Natural killer cell (primary cell): Measurements from ENCODE around the gene CDC14B. TPM values are rescaled to one million over a fixed set of nuclear protein-coding genes. Genes with fewer than 3 reads are reported as not detected.

Experiments
- ATAC-seq, 3 donors: fragments of 150-1000 bp in 2 of 3; fragments of 200-7000 bp in 1 of 3; cut with Tn5 transposase; 1 replicate in 1 of 3; 2 replicates in 2 of 3; pipeline ENCODE4 v1.10.0; 2021; ENCODE audit warnings: mild to moderate bottlenecking in 2 of 3, moderate library complexity in 2 of 3
- DNase-seq, 2 donors: peaks; one replicate each; pipeline versions ENCODE4 v3.0.0 to v3.0.0-alpha.2; 2013 to 2021; ENCODE audit warnings: mixed read lengths in 1 of 2
- H3K27ac ChIP-seq: one replicate; pipeline ENCODE4 v1.5.1; 2013; ENCODE audit warnings: mild to moderate bottlenecking, low read length
- H3K27me3 ChIP-seq: one replicate; pipeline ENCODE4 v1.6.1; 2013; ENCODE audit warnings: low read length; ENCODE audit not compliant: control insufficient read depth, insufficient read depth
- H3K36me3 ChIP-seq: one replicate; pipeline ENCODE4 v1.6.1; 2013; ENCODE audit warnings: low read length; ENCODE audit not compliant: control insufficient read depth, insufficient read depth
- H3K4me1 ChIP-seq: one replicate; pipeline ENCODE4 v1.6.1; 2013; ENCODE audit warnings: low read length; ENCODE audit not compliant: control insufficient read depth, insufficient read depth
- H3K4me3 ChIP-seq: one replicate; pipeline ENCODE4 v1.5.1; 2013; ENCODE audit warnings: low read length
- H3K9me3 ChIP-seq: one replicate; pipeline ENCODE4 v1.6.1; 2013; ENCODE audit warnings: low read length; ENCODE audit not compliant: control insufficient read depth, insufficient read depth
- H3K27ac Mint-ChIP-seq, 2 donors: one replicate each; pipeline ENCODE4 v1.8.0; 2022; ENCODE audit warnings: mild to moderate bottlenecking in 2 of 2, mixed read lengths in 2 of 2, moderate library complexity in 1 of 2
- H3K27me3 Mint-ChIP-seq, 2 donors: one replicate each; pipeline ENCODE4 v1.8.0; 2022; ENCODE audit warnings: low read depth in 2 of 2, mixed read lengths in 2 of 2
- H3K36me3 Mint-ChIP-seq: one replicate; pipeline ENCODE4 v1.8.0; 2022; ENCODE audit warnings: mixed read lengths
- H3K4me1 Mint-ChIP-seq, 2 donors: one replicate each; pipeline ENCODE4 v1.8.0; 2022; ENCODE audit warnings: mixed read lengths in 2 of 2
- H3K4me3 Mint-ChIP-seq: one replicate; pipeline ENCODE4 v1.8.0; 2022; ENCODE audit warnings: mild to moderate bottlenecking, moderate library complexity, mixed read lengths
- H3K9me3 Mint-ChIP-seq, 2 donors: one replicate each; pipeline ENCODE4 v1.8.0; 2022; ENCODE audit warnings: mixed read lengths in 2 of 2
- whole genome bisulfite sequencing: methylation state at CpG from one replicate; pipeline ENCODE4 v1.1.7; 2013; ENCODE audit warnings: missing lambda C conversion rate; ENCODE audit not compliant: insufficient coverage; 5-methylcytosine and 5-hydroxymethylcytosine counted together
- intact Hi-C: fragments of 100-400 bp; cut with micrococcal nuclease; formaldehyde crosslinking; loops from one replicate; pipeline ENCODE4 v1.14.2; 2022
- total RNA-seq, 4 donors: library from RNA; stranded (reverse); fragments of 120-200 nt in 1 of 4; gene quantifications; one replicate each; pipeline versions ENCODE4 v1.2.3 to v1.2.4, GENCODE V29; 2013 to 2022
- TF ChIP-seq, protein P1 (sequence below): fragments of 200-600 bp; IDR thresholded peaks from one replicate; pipeline ENCODE4 v1.8.0; 2022; ENCODE audit warnings: antibody characterized with exemption

CDC14B gene
- total RNA-seq, 3 donors from 2014 or later (not counting 1 experiment from before 2014, with no cell fraction given): 2.3 to 4.7 (median 3.9) TPM

DNA sequence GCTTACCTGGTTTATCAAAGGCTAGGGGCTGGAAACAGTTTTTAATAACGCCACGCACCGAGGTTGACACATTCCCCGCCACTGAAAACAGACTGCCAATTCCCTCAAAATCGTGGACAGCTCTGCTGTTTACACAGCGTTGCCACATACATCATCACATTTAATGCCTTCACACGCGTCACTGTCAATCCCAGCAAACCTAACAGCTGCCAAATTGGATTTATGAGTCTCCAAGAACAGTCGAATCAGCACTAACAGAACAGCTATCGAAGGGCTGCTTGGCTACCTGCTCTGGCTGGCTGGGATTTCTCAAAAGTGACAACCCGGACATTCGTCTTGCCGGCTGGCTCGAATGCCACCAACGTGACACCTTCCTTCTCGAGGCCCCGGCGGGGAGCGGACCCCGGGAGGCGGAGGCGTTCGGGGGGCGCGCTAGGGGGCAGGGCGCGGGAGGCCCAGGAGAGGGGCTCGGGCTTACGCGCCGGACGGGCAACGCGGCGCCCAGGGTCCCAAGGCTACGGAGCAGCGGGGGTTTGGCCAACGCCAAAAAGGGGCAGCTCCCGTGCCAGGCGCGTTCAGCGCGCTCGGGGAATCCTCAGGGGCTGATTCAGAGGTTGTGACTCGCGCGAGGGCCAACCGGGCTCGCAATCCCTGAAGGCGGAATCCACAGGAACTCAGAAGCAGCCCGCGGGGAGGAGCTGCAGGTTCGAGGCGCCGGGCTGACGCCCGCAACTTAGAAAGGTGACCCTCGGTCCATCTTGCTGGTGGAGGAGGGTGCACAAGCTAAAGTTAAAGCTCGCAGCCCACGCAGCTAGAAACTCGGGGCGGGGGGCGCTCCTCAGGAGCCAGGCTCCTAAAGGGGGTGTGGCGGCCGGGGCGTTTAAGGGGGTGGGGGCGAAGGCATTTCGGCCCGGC is 1.2 kb downstream of the CDC14B start:
- Histone ChIP-seq H3K4me1 (peaks cover 13% of the 10 kb centered on the region), H3K27ac (no peak overlapping the region), H3K4me3 (no peak overlapping the region), H3K27me3 (peaks cover 15% of the 10 kb centered on the region), H3K36me3 (no peaks in the 10 kb centered on the region), H3K9me3 (no peaks in the 10 kb centered on the region)
- TF ChIP-seq, protein P1, sequence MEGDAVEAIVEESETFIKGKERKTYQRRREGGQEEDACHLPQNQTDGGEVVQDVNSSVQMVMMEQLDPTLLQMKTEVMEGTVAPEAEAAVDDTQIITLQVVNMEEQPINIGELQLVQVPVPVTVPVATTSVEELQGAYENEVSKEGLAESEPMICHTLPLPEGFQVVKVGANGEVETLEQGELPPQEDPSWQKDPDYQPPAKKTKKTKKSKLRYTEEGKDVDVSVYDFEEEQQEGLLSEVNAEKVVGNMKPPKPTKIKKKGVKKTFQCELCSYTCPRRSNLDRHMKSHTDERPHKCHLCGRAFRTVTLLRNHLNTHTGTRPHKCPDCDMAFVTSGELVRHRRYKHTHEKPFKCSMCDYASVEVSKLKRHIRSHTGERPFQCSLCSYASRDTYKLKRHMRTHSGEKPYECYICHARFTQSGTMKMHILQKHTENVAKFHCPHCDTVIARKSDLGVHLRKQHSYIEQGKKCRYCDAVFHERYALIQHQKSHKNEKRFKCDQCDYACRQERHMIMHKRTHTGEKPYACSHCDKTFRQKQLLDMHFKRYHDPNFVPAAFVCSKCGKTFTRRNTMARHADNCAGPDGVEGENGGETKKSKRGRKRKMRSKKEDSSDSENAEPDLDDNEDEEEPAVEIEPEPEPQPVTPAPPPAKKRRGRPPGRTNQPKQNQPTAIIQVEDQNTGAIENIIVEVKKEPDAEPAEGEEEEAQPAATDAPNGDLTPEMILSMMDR: no peak
- Mint-ChIP-seq H3K36me3 (no peaks in the 10 kb centered on the region), H3K27me3 (peaks cover 45 to 60% of the 10 kb centered on the region in 2 donors), H3K27ac (no peak overlapping the region), H3K4me3 (peak overlapping the region; percentile 72), H3K9me3 (no peaks in the 10 kb centered on the region), H3K4me1 (peaks cover 7 to 12% of the 10 kb centered on the region in 2 donors)
- intact Hi-C loops: no loop called here
- peak in 1 of 2 donors; percentile 32 for DNase-seq
- 12% methylated on average over 69 of the region's 69 CpGs for WGBS
- ATAC-seq: no peak

DNA sequence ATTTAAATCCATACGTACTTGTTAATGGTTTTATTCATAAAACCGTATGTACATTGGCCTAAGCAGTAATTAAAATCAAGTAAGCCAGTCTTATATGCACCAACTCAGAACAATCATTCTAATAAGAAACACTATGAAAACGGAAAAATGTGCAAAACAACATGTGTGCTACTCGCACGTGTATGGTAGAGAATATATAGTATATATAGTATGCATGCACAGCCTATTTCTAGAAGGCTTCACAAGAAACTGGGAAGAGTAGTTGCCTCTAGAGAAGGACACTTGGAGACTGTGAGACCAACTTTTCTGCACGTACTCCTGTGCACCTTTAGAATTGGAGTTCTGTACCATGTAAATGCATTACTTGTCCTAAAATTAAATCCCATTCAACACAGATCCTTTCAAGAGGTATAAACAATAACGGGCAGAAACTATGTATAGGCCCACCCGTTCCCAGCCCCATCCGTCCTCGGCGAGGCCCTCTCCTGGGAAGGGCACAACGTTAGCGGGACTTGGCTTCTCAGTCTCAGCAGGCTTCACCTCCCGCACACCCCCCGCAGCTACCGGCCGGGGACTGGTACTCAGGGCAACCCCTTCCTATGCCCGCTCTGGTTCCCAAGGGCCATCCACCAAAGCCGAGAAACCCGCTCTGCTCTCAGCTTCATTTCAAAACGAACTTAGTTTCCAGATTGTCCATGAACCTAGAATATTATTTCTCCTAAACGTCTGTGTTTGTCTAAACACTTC is 2.0 kb downstream of the CDC14B start:
- peaks cover 7 to 12% of the 10 kb centered on the region in 2 donors for H3K4me1 Mint-ChIP-seq
- TF ChIP-seq, protein P1: no peak
- peaks cover 13% of the 10 kb centered on the region for H3K4me1 ChIP-seq
- no peaks in the 10 kb centered on the region for H3K9me3 Mint-ChIP-seq
- peak overlapping the region; percentile 82 for H3K4me3 Mint-ChIP-seq
- peaks cover 49 to 66% of the 10 kb centered on the region in 2 donors for H3K27me3 Mint-ChIP-seq
- 94% methylated on average over 19 of the region's 22 CpGs for WGBS
- H3K27ac Mint-ChIP-seq: no peak overlapping the region
- intact Hi-C loops: no loop called here
- H3K9me3 ChIP-seq: no peaks in the 10 kb centered on the region
- H3K36me3 ChIP-seq: no peaks in the 10 kb centered on the region
- no peaks in the 10 kb centered on the region for H3K36me3 Mint-ChIP-seq
- no peak overlapping the region for H3K27ac ChIP-seq
- no peak for DNase-seq
- H3K4me3 ChIP-seq: no peak overlapping the region
- H3K27me3 ChIP-seq: peaks cover 15% of the 10 kb centered on the region
- no peak for ATAC-seq

DNA sequence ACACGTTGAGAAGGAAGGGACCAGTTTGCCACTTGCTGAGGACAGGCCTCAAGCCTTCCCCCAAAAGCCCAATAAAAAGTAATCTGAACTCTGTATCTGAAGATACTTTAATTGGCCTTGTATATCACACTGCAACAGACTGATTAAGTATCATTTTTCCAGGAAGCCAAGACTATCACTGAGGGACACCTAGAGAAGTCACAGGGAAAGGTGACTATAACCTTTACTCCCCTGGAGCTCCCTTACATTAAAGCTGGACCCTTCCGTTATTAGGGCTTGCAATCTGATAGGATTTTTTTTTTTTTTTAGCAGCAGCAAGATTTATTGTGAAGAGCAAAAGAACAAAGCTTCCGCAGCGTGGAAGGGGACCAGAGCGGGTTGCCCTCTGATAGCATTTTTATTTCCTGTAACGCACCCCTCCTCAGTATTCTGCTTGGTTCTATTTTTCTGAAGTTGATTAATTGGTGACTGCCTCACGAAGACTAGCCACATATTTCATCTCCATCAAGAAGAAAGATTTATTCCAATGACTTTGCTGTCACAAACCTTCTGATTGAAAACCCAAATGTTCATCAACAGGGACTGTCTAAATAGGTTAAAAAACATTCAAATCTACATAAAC is 2.7 kb downstream of the CDC14B start:
- TF ChIP-seq, protein P1: no peak
- peaks cover 17% of the 10 kb centered on the region for H3K27me3 ChIP-seq
- ATAC-seq (no peak), DNase-seq (no peak)
- no peak overlapping the region for H3K27ac ChIP-seq
- no peaks in the 10 kb centered on the region for H3K9me3 ChIP-seq
- no peaks in the 10 kb centered on the region for H3K36me3 Mint-ChIP-seq
- peak overlapping the region; percentile 82 for H3K4me3 Mint-ChIP-seq
- peaks cover 13% of the 10 kb centered on the region for H3K4me1 ChIP-seq
- H3K4me1 Mint-ChIP-seq: peaks cover 7 to 12% of the 10 kb centered on the region in 2 donors
- H3K4me3 ChIP-seq: no peak overlapping the region
- H3K27ac Mint-ChIP-seq: no peak overlapping the region
- 83% methylated on average over 4 of the region's 7 CpGs for WGBS
- intact Hi-C loops: no loop called here
- H3K36me3 ChIP-seq: no peaks in the 10 kb centered on the region
- H3K27me3 Mint-ChIP-seq: peaks cover 51 to 67% of the 10 kb centered on the region in 2 donors
- H3K9me3 Mint-ChIP-seq: no peaks in the 10 kb centered on the region
